NCI-H524 (cell line): Measurements from ENCODE around the gene F2RL1.
"Not testable (repeated sequence)": the region's sequence is repeated elsewhere in the genome, so short reads cannot be mapped to it uniquely, and the experiment has no call there.

ENCODE experiments used
- DNase-seq, 2 experiments: peaks; one replicate each; lab custom pipeline; 2025; lab: John Stamatoyannopoulos, UW

The F2RL1 gene

GRCh38 chr5:76818844-76819831 is at the start of gene F2RL1:
Gene F2RL1 (plus strand): TSS chr5:76819030. CDS start chr5:76819183, 153 bp downstream.
- DNase-seq: peak; percentile 23 to 62

GRCh38 chr5:76771041-76771440 is 47.8 kb upstream of the F2RL1 start:
- DNase-seq: not testable (repeated sequence)

GRCh38 chr5:76771705-76772405 is 47.0 kb upstream of the F2RL1 start:
- no peak for DNase-seq

GRCh38 chr5:76775921-76776320 is 42.9 kb upstream of the F2RL1 start:
- no peak for DNase-seq

- DNase-seq: no peak
Observed at GRCh38 chr5:76776391-76776790, 42.4 kb upstream of the F2RL1 start.

- DNase-seq: not testable (repeated sequence)
Observed at GRCh38 chr5:76780616-76781015, 38.2 kb upstream of the F2RL1 start.

- no peak for DNase-seq
Observed at GRCh38 chr5:76781775-76782174, 37.1 kb upstream of the F2RL1 start.

GRCh38 chr5:76782444-76782843 is 36.4 kb upstream of the F2RL1 start:
- DNase-seq: no peak

GRCh38 chr5:76787237-76787636 is 31.6 kb upstream of the F2RL1 start:
- DNase-seq: peak in 1 of 2 experiments; percentile 4

- DNase-seq: no peak
Observed at GRCh38 chr5:76788362-76788761, 30.5 kb upstream of the F2RL1 start.

- DNase-seq: not testable (repeated sequence)
Observed at GRCh38 chr5:76789275-76789674, 29.6 kb upstream of the F2RL1 start.

GRCh38 chr5:76789991-76790581 is 28.7 kb upstream of the F2RL1 start:
- DNase-seq: no peak

- no peak for DNase-seq
Observed at GRCh38 chr5:76790632-76791290, 28.1 kb upstream of the F2RL1 start.

GRCh38 chr5:76791461-76791860 is 27.4 kb upstream of the F2RL1 start:
- no peak for DNase-seq

GRCh38 chr5:76794871-76795270 is 24.0 kb upstream of the F2RL1 start:
- DNase-seq: no peak

- DNase-seq: no peak
Observed at GRCh38 chr5:76799588-76799987, 19.2 kb upstream of the F2RL1 start.

- no peak for DNase-seq
Observed at GRCh38 chr5:76800579-76800978, 18.3 kb upstream of the F2RL1 start.

- DNase-seq: no peak
Observed at GRCh38 chr5:76801159-76801802, 17.5 kb upstream of the F2RL1 start.

GRCh38 chr5:76801803-76802195 is 17.0 kb upstream of the F2RL1 start:
- no peak for DNase-seq

- no peak for DNase-seq
Observed at GRCh38 chr5:76804266-76804665, 14.6 kb upstream of the F2RL1 start.

- DNase-seq: peak in 1 of 2 experiments; percentile 8
Observed at GRCh38 chr5:76805821-76806505, 12.9 kb upstream of the F2RL1 start.
